Fibroblast of lung (primary cell): ENCODE data around the gene GRIN3A. TPM values are rescaled to one million over a fixed set of nuclear protein-coding genes. Genes with fewer than 3 reads are reported as not detected.

Experiments used
- DNase-seq, 2 donors: peaks; one replicate each; pipeline versions ENCODE4 v3.0.0 to v3.0.0-alpha.2; 2010; ENCODE audit warnings: low read depth in 2 of 2
- H2AFZ ChIP-seq: 2 replicates; pipeline ENCODE4 v1.5.1; 2012; ENCODE audit warnings: low read length, control low read depth, inconsistent platforms
- H3K27ac ChIP-seq: 2 replicates; pipeline ENCODE4 v1.5.1; 2011; ENCODE audit warnings: low read length, control low read depth; ENCODE audit not compliant: insufficient read depth
- H3K27me3 ChIP-seq: 2 replicates; pipeline ENCODE4 v1.5.1; 2011; ENCODE audit warnings: mild to moderate bottlenecking, low read length; ENCODE audit not compliant: control insufficient read depth, insufficient read depth
- H3K36me3 ChIP-seq: 2 replicates; pipeline ENCODE4 v1.5.1; 2011; ENCODE audit warnings: low read length; ENCODE audit not compliant: control insufficient read depth, insufficient read depth
- H3K4me1 ChIP-seq: 2 replicates; pipeline ENCODE4 v1.5.1; 2011; ENCODE audit warnings: low read length; ENCODE audit not compliant: control insufficient read depth, insufficient read depth; ENCODE audit errors: extremely low read depth
- H3K4me2 ChIP-seq: 2 replicates; pipeline ENCODE4 v1.5.1; 2011; ENCODE audit warnings: low read length, control low read depth; ENCODE audit not compliant: insufficient read depth; ENCODE audit errors: extremely low read depth
- H3K4me3 ChIP-seq, 4 experiments: fragments of 200-600 bp in 1 of 4; sonication (generic) in 1 of 4; replicated peaks in 1 of 4; 2 replicates each; pipeline ENCODE4 v1.5.1; 2011 to 2016; ENCODE audit warnings: low read length in 4 of 4, low read depth in 3 of 4, mild to moderate bottlenecking in 3 of 4, control low read depth in 2 of 4, inconsistent platforms in 1 of 4, mixed read lengths in 1 of 4; ENCODE audit not compliant: insufficient read depth in 1 of 4; ENCODE audit errors: control extremely low read depth in 1 of 4
- H3K79me2 ChIP-seq: 2 replicates; pipeline ENCODE4 v1.5.1; 2012; ENCODE audit warnings: mild to moderate bottlenecking, low read length, inconsistent platforms; ENCODE audit not compliant: control insufficient read depth, insufficient read depth
- H3K9ac ChIP-seq: 2 replicates; pipeline ENCODE4 v1.5.1; 2011; ENCODE audit warnings: mild to moderate bottlenecking, low read length, control low read depth; ENCODE audit not compliant: insufficient read depth
- H3K9me3 ChIP-seq: 2 replicates; pipeline ENCODE4 v1.5.1; 2012; ENCODE audit warnings: low read depth, low read length; ENCODE audit not compliant: control insufficient read depth, insufficient read depth
- H4K20me1 ChIP-seq: 2 replicates; pipeline ENCODE4 v1.5.1; 2011; ENCODE audit warnings: low read length; ENCODE audit not compliant: control insufficient read depth, insufficient read depth; ENCODE audit errors: extremely low read depth
- CTCF ChIP-seq, 2 donors: IDR thresholded peaks in 1 of 2; conservative IDR thresholded peaks in 1 of 2; 1 replicate in 1 of 2; 2 replicates in 1 of 2; pipeline ENCODE4 v1.5.1; 2011 to 2012; ENCODE audit warnings: low read length in 2 of 2, control low read depth in 1 of 2, inconsistent platforms in 1 of 2, low read depth in 1 of 2, mild to moderate bottlenecking in 1 of 2
- EZH2 ChIP-seq: IDR thresholded peaks from 2 replicates; pipeline ENCODE4 v1.5.1; 2012; ENCODE audit warnings: low read length, control low read depth, mild to moderate bottlenecking; ENCODE audit errors: missing control alignments
- polyA plus RNA-seq, 2 donors: library from polyadenylated mRNA; depleted of rRNA in 1 of 2; stranded (reverse) in 1 of 2; unstranded in 1 of 2; fragments of >200 nt; gene quantifications; 2 replicates each; pipeline ENCODE4 v1.2.1, GENCODE V29; 2011 to 2012; ENCODE audit warnings: missing spikeins in 1 of 2
- total RNA-seq: library from RNA; depleted of rRNA; stranded (reverse); fragments of >200 nt; gene quantifications from 2 replicates; pipeline ENCODE4 v1.2.1, GENCODE V29; 2014

The GRIN3A gene
- total and polyA plus RNA-seq, 2 donors (not counting 1 experiment from before 2014, with no cell fraction given): not detected

GRCh38 chr9:101594796-101595195 is 143.7 kb downstream of the GRIN3A start, which contains the start of gene PPP3R2:
TSS of gene PPP3R2 (minus strand) at chr9:101594969. CDS start at chr9:101594921, 48 bp downstream.
- no peak within 1 kb of the TSS for H2AFZ ChIP-seq
- H3K4me1 ChIP-seq: no peaks in the 10 kb centered on the region
- H3K27ac ChIP-seq: no peak within 1 kb of the TSS
- H3K9me3 ChIP-seq: no peaks in the 10 kb centered on the region
- H3K4me3 ChIP-seq: no peak within 1 kb of the TSS
- H3K27me3 ChIP-seq: no peaks in the 10 kb centered on the region
- H3K4me2 ChIP-seq: no peak within 1 kb of the TSS
- H4K20me1 ChIP-seq: no peaks in the 10 kb centered on the region
- no peak within 1 kb of the TSS for H3K9ac ChIP-seq
- no peak for DNase-seq
- H3K36me3 ChIP-seq: no peaks in the 10 kb centered on the region
- no peaks in the 10 kb centered on the region for H3K79me2 ChIP-seq
- TF ChIP-seq EZH2 (no peak), CTCF (conservative IDR thresholded peaks at IDR 0.05 in 1 of 2, IDR thresholded peaks at IDR 0.05 in 1 of 2; ENCODE audit: low read depth in 1 of 2, low read length in 2 of 2) (no peak)

- TF ChIP-seq CTCF (conservative IDR thresholded peaks at IDR 0.05 in 1 of 2, IDR thresholded peaks at IDR 0.05 in 1 of 2; ENCODE audit: low read depth in 1 of 2, low read length in 2 of 2): no peak
- no peak for TF ChIP-seq EZH2
- Histone ChIP-seq H3K4me1 (no peaks in the 10 kb centered on the region), H3K27ac (no peak overlapping the region), H3K4me3 (no peak overlapping the region), H3K4me2 (no peak overlapping the region), H3K79me2 (no peaks in the 10 kb centered on the region), H3K9me3 (no peaks in the 10 kb centered on the region), H2AFZ (no peak overlapping the region), H3K36me3 (no peaks in the 10 kb centered on the region), H3K9ac (no peak overlapping the region), H3K27me3 (no peaks in the 10 kb centered on the region), H4K20me1 (no peaks in the 10 kb centered on the region)
- no peak for DNase-seq
These were observed 145.1 kb downstream of the GRIN3A start for GRCh38 chr9:101593345-101593744.

GRCh38 chr9:101592788-101593187 is 145.7 kb downstream of the GRIN3A start:
- Histone ChIP-seq H4K20me1 (no peaks in the 10 kb centered on the region), H3K27ac (no peak overlapping the region), H3K4me2 (no peak overlapping the region), H3K9me3 (no peaks in the 10 kb centered on the region), H3K9ac (no peak overlapping the region), H3K27me3 (no peaks in the 10 kb centered on the region), H2AFZ (no peak overlapping the region), H3K4me1 (no peaks in the 10 kb centered on the region), H3K4me3 (no peak overlapping the region), H3K36me3 (no peaks in the 10 kb centered on the region), H3K79me2 (no peaks in the 10 kb centered on the region)
- TF ChIP-seq CTCF (conservative IDR thresholded peaks at IDR 0.05 in 1 of 2, IDR thresholded peaks at IDR 0.05 in 1 of 2; ENCODE audit: low read depth in 1 of 2, low read length in 2 of 2) (no peak), EZH2 (no peak)
- no peak for DNase-seq
